SIG-M5 treated with dmso at 0.1 percent for 504 hours (cell line): ENCODE results near the gene FTO.

ENCODE experiments used
- DNase-seq: peaks from one replicate; lab custom pipeline; 2025; ENCODE audit not compliant: unreplicated experiment; lab: John Stamatoyannopoulos, UW

Gene FTO

DNA sequence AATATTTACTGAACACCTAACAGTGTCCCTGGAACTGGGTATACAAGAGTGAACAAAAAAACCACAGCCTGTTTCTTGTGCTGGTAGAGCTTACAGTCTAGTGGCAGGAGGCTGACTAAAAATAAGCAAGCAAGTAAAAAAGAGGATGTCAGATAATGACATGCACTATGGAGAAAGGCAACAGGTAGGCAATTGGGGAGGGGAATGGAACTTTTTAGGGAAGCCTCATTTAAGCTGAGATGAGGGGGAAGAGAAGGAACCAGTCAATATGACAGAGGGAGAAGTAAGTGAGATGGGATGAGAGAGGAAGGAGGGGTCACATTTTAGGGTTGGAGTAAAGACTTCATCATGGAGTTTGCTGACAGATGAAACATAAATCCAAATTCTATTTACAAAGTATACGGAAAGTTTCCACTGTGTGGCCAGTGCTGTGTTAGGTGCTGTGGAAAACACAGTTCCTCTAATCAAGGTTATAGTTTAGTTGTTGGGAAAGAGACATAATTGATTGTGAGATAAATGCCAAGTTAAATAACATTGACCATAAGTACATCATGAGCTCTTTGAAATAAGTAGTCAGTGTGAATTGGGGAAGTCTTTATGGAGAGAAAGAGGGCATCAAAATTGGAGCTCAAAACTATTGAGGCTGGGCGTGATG lies 251.4 kb downstream of the FTO start:
- no peak for DNase-seq

DNA sequence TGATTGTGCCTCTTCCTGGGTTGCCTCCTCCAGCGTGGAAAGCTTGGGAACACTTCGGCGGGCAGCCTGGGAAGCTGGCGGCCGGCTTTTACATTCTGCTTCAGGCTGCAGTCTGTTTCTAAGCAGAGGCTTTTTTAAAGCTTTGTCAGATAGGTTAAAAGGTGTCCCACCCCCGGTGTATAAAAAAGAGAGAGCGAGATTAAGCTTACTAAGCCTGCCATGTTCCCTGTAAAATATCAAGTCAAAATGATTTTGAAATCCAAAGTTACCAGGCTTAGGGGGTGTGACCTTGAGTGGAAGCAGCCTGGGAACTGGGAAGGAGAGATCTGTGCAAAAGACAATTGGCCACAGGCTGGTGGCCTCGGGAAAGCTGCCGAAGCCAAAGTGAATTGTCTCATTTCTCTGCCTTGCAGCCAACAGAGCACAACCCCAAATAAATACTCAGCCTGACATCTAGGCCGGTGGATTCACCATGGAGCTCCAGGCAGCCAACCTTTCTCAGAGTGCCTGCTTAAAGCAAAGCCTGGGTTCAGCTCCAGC lies 254.5 kb downstream of the FTO start:
- no peak for DNase-seq

GRCh38 chr16:53960050-53960812 lies 256.3 kb downstream of the FTO start:
- no peak for DNase-seq

DNA sequence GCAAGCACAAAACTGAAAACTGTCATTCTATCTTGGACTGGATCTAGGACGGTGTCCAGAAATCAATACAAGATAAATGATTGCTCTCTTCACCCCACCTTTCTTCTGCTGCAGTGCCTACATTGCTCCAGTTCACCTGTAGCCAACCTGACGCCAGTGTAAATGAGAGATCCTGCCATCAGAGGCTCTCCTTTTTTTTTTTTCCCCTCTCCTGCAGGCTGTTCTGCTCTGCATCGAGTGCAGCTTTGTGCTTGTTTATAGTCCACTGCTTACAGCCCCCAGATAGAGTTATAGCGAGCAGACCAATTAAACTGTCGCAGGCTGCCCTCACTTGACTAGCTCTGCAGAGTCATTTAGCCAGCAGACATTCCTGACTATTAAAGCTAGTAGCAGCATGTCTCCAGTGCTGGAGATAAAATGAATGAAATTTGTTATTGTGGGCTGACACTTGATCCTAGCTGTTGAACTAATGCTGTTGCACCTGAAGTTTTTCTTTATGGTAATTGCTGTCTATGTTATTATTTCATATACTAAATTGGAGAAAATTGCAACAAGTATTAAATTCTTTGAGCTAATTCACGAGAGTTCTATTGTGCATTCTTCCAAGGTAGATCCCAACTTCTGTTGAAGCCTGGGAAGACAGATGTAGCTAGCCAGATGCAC lies 257.1 kb downstream of the FTO start:
- no peak for DNase-seq

DNA sequence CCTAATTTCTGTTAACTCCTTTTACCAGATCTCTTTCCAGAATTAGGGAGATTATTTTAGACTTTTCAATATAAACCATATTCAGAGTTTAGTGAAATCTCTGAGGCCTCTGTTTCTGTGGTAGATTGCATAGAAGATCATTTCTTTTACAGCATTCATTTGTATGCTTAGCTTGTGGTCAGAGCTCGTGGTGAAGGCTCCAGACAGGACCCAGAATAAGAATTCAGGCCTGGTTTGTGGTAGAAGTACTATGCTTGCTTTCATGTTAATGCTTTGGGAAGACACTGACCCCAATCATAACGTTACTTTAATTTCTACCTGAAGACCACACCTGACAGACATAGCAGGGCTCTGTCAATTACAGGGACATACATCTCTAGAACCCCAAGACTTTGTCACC lies 258.1 kb downstream of the FTO start:
- no peak for DNase-seq

DNA sequence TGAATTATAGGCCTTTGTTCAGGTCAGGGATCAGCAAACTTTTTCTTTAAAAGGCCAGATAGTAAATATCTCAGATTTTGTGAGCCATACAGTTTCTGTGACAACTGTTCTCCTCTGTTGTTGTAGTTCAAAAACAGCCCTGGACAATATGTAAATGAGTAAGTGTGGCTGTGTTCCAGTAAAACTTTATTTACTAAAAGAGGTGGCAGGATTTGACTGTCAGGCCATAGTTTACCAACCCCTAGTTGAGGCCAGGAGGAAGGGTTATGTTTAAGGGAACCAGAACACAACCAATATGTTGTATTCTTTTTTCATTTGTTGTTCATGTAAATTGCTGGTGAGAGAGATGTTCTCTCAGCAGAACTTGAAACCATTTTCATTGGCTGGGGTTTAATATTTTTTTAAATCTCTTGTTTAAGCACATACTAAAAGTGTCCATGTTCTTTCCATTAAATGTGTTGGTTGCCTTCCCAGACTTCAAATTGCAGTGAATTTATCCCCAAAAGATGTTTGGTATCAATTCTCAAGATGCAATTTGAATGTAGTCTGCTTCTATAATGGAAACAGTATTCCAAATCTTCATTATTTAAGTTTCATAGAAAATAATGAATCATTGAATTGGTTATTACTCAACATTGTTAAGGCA lies 260.3 kb downstream of the FTO start:
- DNase-seq: no peak

GRCh38 chr16:53966821-53967571 lies 263.0 kb downstream of the FTO start:
- DNase-seq: no peak

- DNase-seq: no peak
These were observed 263.6 kb downstream of the FTO start for GRCh38 chr16:53967572-53967971.

DNA sequence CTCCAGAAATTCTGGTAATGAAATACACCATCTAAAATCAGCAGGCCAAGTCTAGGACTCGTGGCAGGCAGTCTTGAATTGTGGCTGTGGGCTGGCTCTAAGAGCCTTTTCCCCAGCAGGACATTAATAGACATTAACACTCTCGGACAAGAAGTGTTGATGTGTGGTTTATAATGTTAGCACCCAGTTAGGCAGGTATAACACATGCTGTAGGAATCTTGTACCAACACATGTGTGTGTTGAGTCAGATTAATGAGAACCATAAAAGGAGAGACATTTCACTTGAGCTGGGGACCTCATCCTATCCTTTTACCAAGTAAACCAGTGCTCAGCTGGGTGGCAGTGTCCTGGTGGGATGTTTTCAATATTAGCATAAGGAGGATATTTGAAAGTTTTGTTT lies 264.5 kb downstream of the FTO start:
- DNase-seq: no peak

DNA sequence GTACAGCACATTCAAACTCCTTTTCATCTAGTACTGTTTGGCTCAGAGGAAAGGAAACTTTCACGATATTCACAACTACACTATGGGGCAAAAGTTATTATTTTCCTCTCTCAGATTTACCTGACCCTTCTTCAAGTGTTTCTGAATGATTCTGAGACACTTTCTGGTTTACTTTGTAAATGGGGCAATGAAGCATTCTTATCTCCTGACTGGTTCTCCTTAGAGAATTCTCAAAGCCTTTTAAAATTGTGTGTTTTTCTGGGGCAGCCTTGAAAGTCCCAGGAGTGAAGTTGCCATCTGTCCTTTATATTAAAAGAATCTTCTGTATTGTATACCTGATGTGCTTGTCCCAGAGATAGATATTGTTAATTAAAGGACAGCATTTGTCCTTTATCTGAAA lies 264.9 kb downstream of the FTO start:
- no peak for DNase-seq

DNA sequence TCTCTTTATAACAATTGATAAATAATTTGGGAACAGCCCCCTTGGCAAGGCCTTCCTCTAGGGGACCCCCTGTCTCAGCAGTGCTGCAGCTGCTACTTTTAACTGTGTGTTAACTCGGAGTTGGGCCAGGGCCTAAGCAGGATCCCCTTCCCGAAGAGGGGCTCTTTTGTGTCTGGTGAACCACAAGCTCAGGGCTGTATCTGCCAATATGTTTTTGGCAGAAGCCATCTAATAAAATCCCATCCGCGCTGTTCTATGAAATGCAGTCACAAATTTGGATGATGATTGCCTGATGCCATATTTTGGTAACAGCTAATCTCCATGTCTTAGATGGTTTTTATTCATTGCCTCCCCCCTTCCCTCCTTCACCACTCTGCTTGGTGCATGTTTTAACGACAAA lies 267.7 kb downstream of the FTO start:
- DNase-seq: no peak

DNA sequence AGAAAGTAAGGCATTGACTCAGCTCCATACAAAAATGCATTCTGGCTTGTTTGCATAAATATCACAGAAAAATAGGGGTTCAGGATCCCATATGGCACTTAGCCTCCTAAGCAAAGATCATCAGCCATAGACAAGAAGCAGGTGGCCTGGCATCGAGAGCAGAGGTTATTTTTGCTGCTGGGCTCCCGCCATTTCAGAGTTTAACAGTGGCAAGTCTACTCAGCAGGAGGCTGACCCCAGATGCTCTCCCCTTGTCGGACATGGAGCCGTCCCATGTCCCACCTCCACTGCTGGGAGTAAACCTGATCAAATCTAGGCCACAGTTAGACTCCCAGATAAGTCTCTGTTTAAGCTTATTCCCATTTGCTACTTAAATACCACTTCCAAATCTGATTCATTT lies 269.1 kb downstream of the FTO start:
- DNase-seq: no peak

- no peak for DNase-seq
These were observed 270.6 kb downstream of the FTO start for GRCh38 chr16:53974484-53975080.

- DNase-seq: no peak
These were observed 276.7 kb downstream of the FTO start for GRCh38 chr16:53980675-53981074.

DNA sequence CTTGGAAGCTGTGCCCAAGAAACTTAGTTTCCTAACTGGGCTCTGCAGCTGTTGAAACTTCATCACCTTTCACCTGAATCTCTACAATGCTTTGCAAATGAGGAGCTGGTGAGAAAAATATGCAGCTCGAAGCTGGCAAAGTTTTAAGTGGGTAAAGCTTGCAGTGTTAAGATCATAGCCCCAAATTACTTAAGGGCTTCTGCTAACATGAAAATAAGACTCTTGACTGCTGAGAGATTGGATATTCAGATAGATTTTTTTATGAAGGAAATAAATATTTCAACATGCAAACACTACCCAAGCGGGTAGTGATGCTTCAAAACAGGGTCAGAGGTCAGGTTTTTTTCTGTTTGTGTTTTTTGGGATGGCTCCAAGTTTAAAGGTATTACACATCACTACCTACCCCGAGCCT lies 278.7 kb downstream of the FTO start:
- DNase-seq: no peak

GRCh38 chr16:53984936-53985335 lies 281.0 kb downstream of the FTO start:
- DNase-seq: no peak

DNA sequence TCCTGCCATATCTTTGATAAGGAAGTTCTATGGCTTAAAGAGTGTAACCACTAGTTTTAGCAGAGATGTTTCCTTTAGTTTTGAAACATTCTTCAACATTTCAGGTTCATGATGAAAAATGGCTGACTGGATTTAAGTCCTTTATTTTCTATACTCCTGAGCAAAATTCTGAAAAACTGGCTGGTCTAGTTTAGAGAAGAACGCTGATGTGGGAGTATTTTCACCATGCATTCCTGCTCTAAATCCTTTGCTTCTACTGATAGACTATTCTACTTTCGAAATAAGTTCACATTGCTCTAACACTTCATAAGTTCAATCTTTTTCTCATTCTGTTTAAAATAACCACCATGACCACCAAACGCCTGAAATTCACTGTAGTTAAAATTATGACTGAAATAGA lies 281.9 kb downstream of the FTO start:
- no peak for DNase-seq

- DNase-seq: no peak
These were observed 282.8 kb downstream of the FTO start for GRCh38 chr16:53986793-53987192.

DNA sequence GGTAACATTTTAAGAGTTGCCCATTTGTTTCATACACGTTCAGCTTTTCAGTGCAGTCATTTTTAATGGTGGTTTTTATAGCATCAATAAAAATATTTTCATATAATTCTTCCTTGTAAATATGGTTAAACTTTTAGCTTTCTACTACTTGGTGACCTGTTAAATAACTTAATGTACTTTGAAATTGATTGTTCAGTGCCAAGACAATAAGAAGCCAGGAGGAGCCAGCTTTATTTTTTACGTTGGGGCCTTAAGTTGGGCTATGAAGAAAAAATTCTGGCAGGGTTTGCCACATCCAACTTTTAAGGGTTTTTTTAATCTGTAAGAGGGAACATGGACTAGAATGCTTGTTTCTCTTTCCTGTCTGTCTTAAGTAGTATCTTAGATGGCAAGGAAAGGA lies 284.2 kb downstream of the FTO start:
- DNase-seq: no peak

GRCh38 chr16:53989597-53989996 lies 285.6 kb downstream of the FTO start:
- DNase-seq: no peak
